GM12878 (cell line): ENCODE data around the gene IL1RAP.

ENCODE experiments used
- CBFB ChIP-seq: IDR thresholded peaks from 2 replicates; pipeline ENCODE4 v1.6.1; 2016; ENCODE audit warnings: antibody characterized with exemption, low read depth
- CTCF ChIP-seq, 3 experiments: IDR thresholded peaks in 2 of 3; conservative IDR thresholded peaks in 1 of 3; 2 replicates each; pipeline ENCODE4 v1.5.1; 2011; ENCODE audit warnings: low read depth in 3 of 3, low read length in 3 of 3, mild to moderate bottlenecking in 3 of 3, control low read depth in 2 of 3, moderate library complexity in 2 of 3, inconsistent platforms in 1 of 3, mixed read lengths in 1 of 3; ENCODE audit not compliant: control insufficient read depth in 2 of 3, insufficient read depth in 1 of 3; ENCODE audit errors: extremely low read depth in 1 of 3
- HDAC2 ChIP-seq: fragments of 200-600 bp; sonication (generic); IDR thresholded peaks from 2 replicates; pipeline ENCODE4 v1.6.1; 2017
- MAX ChIP-seq: IDR thresholded peaks from 2 replicates; pipeline ENCODE4 v1.6.1; 2012; ENCODE audit warnings: low read depth, low read length, improper control_type of control experiment
- TARDBP ChIP-seq: IDR thresholded peaks from 2 replicates; pipeline ENCODE4 v1.6.1; 2016; ENCODE audit warnings: borderline replicate concordance
- ZNF384 ChIP-seq: IDR thresholded peaks from 2 replicates; pipeline ENCODE4 v1.6.1; 2012; ENCODE audit warnings: low read depth, mild to moderate bottlenecking, low read length, improper control_type of control experiment, borderline replicate concordance

- TF ChIP-seq TARDBP (no peak), CBFB (no peak), HDAC2 (no peak), CTCF (IDR thresholded peaks at IDR 0.05 in 2 of 3, conservative IDR thresholded peaks at IDR 0.05 in 1 of 3; ENCODE audit: control insufficient read depth in 2 of 3, extremely low read depth in 1 of 3, insufficient read depth in 1 of 3, low read depth in 3 of 3, low read length in 3 of 3) (no peak), MAX (no peak), ZNF384 (no peak)
Measured at GRCh38 chr3:190564175-190564574, 50.3 kb downstream of the IL1RAP start.
